ENCODE measurements around the gene FRMD4A. TPM values are rescaled to one million over a fixed set of nuclear protein-coding genes. Genes with fewer than 3 reads are reported as not detected.

FRMD4A gene
- total RNA-seq, 1 experiment from 2014 or later: 19.6 TPM

GRCh38 chr10:13658264-13658663, 672.5 kb downstream of the FRMD4A start:
- no peaks in the 10 kb centered on the region for H3K79me1 ChIP-seq (ENCODE audit: insufficient read depth, low read depth, low read length, poor library complexity, severe bottlenecking)
- H3K36me3 Mint-ChIP-seq (ENCODE audit: insufficient read depth in 1 of 3, low read depth in 3 of 3): peaks cover 12 to 28% (median 23%) of the 10 kb centered on the region in 3 experiments; a peak in 6 of 7 replicates
- no CpG with 5 or more reads among the region's 10 CpGs for WGBS (ENCODE audit: extremely low coverage, insufficient read length, low lambda C conversion rate)

More at GRCh38 chr10:13658264-13658663, 672.5 kb downstream of the FRMD4A start:
- TF ChIP-seq, protein P1, sequence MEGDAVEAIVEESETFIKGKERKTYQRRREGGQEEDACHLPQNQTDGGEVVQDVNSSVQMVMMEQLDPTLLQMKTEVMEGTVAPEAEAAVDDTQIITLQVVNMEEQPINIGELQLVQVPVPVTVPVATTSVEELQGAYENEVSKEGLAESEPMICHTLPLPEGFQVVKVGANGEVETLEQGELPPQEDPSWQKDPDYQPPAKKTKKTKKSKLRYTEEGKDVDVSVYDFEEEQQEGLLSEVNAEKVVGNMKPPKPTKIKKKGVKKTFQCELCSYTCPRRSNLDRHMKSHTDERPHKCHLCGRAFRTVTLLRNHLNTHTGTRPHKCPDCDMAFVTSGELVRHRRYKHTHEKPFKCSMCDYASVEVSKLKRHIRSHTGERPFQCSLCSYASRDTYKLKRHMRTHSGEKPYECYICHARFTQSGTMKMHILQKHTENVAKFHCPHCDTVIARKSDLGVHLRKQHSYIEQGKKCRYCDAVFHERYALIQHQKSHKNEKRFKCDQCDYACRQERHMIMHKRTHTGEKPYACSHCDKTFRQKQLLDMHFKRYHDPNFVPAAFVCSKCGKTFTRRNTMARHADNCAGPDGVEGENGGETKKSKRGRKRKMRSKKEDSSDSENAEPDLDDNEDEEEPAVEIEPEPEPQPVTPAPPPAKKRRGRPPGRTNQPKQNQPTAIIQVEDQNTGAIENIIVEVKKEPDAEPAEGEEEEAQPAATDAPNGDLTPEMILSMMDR (conservative IDR thresholded peaks at IDR 0.05): no peak
- H3K27me3 Mint-ChIP-seq (ENCODE audit: low read depth): no peaks in the 10 kb centered on the region
- no peak overlapping the region for H3K9ac ChIP-seq (ENCODE audit: extremely low read depth, insufficient read length, low read length)
- no peaks in the 10 kb centered on the region for H3K23me2 ChIP-seq (ENCODE audit: insufficient read length, low read depth, low read length, poor library complexity, severe bottlenecking)
- no peak overlapping the region for H3K14ac ChIP-seq (ENCODE audit: insufficient read depth, low read length)
- no peak overlapping the region for H2BK5ac ChIP-seq (ENCODE audit: insufficient read length, low read length)
- DNase-seq: no peak
- no peaks in the 10 kb centered on the region for H3K27me3 ChIP-seq (ENCODE audit: insufficient read depth, low read length)
- no peak overlapping the region; a peak in 1 of 7 replicates for H3K27ac Mint-ChIP-seq
- no peaks in the 10 kb centered on the region for H3K9me3 Mint-ChIP-seq
- no peak overlapping the region for H4K8ac ChIP-seq (replicated peaks; ENCODE audit: insufficient read length, low read depth, low read length)
- no peak overlapping the region for H3K4ac ChIP-seq (ENCODE audit: low read depth, low read length)
- no peak overlapping the region for H3K27ac ChIP-seq (ENCODE audit: insufficient read length, low read depth, low read length)
- H4K5ac ChIP-seq (ENCODE audit: insufficient read length, low read depth, low read length): no peak overlapping the region
- H3T11ph ChIP-seq (ENCODE audit: low read length): no peak overlapping the region
- no peak overlapping the region for H2AK5ac ChIP-seq (ENCODE audit: insufficient read length, low read length)
- no peak overlapping the region for H3K18ac ChIP-seq (ENCODE audit: insufficient read length, low read depth, low read length)
- H3K56ac ChIP-seq (ENCODE audit: insufficient read length, low read depth, low read length): no peak overlapping the region
- H3K79me2 ChIP-seq (ENCODE audit: insufficient read depth, low read length): no peaks in the 10 kb centered on the region
- peaks cover 15 to 18% of the 10 kb centered on the region in 2 experiments for H3K4me1 Mint-ChIP-seq
- H4K91ac ChIP-seq (ENCODE audit: insufficient read length, low read depth, low read length): no peak overlapping the region
- no peak overlapping the region for H3K4me2 ChIP-seq (ENCODE audit: insufficient read depth, insufficient read length, low read length)
- no peak overlapping the region for H3K4me3 Mint-ChIP-seq
- no peak overlapping the region for H2BK20ac ChIP-seq (ENCODE audit: low read depth, low read length, poor library complexity, severe bottlenecking)
- H2BK15ac ChIP-seq (ENCODE audit: low read depth, low read length): no peak overlapping the region
- H4K20me1 ChIP-seq (ENCODE audit: control insufficient read depth, insufficient read depth, insufficient read length): no peaks in the 10 kb centered on the region
- no peak overlapping the region for H2BK12ac ChIP-seq (ENCODE audit: insufficient read length, low read depth, low read length)
- H2AFZ ChIP-seq (ENCODE audit: low read length): no peak overlapping the region
- no peaks in the 10 kb centered on the region for H3K4me1 ChIP-seq (ENCODE audit: insufficient read depth, low read length)
- no peak overlapping the region for H3K23ac ChIP-seq (ENCODE audit: insufficient read length, low read depth, low read length)
- no peak overlapping the region for H2BK120ac ChIP-seq (ENCODE audit: low read depth, low read length, poor library complexity, severe bottlenecking)
- H3K9me3 ChIP-seq (ENCODE audit: control insufficient read depth, low read depth, low read length): no peaks in the 10 kb centered on the region

All from H9 (cell line).